ENCODE data around the gene GHDC.

- TF ChIP-seq CTCF (IDR thresholded peaks at IDR 0.05) (peak in 1 of 4 experiments; percentile 10), POLR2AphosphoS5 (IDR thresholded peaks at IDR 0.05) (no peak), POLR2A (IDR thresholded peaks at IDR 0.05) (no peak)
These were observed 31.2 kb downstream of the GHDC start for GRCh38 chr17:42163113-42163512.
